NOMO-1 (cell line): ENCODE results near the gene CHIA.
"Not testable (repeated sequence)": the region's sequence is repeated elsewhere in the genome, so short reads cannot be mapped to it uniquely, and the experiment has no call there.

ENCODE experiments used
- DNase-seq, 2 experiments: peaks; one replicate each; lab custom pipeline; 2025; ENCODE audit not compliant: unreplicated experiment in 2 of 2; lab: John Stamatoyannopoulos, UW

CHIA gene

DNA sequence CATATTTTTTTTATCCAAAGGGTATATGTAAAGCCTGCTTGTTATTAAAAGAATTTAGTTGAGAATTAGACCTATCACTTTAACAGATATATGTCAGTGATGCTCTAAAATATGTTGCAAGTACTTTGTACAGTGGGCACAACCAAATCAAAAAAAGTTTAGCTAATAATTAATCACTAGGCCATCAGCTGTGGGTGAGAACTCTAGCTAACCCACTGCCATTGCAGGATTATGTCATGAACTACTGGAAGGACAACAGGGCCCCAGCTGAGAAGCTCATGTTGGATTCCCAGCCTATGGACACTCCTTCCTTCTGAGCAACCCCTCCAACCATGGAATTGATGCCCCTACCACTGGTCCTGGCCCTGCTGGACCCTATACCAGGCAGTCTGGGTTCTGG lies 6.8 kb upstream of the CHIA start:
- DNase-seq: no peak

DNA sequence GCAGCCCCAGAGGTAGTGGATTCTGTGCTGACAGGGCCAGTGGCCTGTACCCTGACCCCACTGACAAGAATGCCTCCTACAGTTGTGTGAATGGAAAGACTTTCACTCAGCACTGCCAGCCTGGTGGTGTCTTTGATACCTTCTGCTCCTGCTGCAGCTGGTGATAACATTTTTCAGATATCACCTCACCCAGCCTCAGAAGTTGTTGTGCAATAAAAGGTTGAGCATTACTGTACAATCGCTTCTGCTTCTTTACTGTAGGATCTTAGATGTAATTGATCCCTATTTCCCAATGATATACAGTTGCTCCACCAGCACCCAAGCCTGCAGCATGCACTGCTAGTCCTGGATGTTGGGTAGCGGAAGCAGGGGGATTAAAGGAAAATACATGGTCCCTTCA lies 4.8 kb upstream of the CHIA start:
- no peak for DNase-seq

DNA sequence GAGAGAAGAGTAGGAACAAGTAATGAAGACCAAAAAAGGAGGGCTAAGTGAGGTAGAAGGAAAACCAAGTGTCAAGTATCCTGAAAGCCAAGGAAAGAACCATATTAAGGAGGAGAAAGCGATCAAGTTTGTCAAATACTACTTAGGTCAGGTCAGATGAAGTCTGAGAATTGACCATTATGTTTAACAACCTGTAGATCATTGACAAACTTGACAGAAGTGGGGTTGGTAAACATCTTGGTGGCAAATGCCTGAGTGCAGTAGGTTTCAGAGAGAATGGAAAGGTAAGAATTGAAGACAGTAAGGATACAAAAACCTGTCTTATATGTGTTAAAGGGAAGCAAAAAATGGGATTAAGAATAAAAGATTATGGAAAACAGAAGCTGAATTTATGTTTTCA lies 3.7 kb upstream of the CHIA start:
- DNase-seq: no peak

DNA sequence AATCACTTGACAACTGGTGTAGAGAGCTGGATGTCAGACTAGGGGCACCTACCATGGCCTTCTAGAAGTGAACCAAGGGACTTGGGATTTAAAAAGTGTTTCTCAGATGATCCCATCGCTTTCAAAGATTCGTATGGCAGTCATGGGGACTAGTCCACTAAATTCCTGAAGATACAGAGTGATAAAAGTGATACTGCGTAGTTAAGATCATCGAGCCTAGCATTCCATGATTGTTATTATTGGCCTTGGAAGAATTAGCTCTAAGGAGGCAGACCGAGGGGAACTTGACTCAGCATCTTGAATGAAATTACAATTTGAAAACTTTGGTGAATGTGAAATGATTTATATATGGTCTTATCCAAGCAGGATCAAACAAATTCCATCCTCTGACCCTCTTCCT lies 1.3 kb upstream of the CHIA start:
- no peak for DNase-seq

DNA sequence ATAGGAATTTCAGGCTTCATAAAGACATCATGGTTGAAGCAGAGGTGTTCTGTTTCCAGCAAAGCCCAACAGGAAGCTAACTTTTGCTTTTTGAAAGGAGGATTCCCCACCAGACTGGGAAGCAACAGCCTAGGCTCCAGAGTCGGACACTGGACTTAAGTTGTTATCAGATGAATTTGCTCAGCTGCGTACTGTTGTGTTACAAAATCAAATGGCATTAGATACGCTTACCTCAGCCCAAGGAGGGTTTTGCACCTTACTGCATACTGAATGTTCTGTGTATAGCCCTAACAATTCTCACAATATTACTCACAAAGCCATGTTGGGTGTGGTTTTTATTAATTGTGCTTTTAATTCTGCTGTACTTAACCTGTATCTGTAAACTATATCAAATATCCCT lies 547 bp upstream of the CHIA start:
- no peak for DNase-seq

DNA sequence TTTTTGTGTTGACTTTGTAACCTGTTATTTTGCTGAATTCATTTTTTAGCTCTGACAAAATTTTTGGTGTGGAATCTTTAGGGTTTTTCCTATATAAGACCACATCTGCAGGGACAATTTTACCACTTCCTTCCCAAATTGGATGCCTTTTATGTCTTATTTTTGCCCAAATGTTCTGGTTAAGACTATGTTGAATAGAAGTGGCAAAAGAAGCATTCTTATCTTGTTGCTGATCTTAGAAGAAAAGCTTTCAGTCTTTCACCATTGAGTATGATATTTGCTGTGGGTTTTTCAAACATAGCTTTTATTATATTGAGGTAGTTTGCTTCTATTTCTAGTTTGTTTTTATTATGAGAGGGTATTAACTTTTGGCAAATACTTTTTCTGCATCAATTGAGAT lies 3.7 kb downstream of the CHIA start:
- DNase-seq: no peak

DNA sequence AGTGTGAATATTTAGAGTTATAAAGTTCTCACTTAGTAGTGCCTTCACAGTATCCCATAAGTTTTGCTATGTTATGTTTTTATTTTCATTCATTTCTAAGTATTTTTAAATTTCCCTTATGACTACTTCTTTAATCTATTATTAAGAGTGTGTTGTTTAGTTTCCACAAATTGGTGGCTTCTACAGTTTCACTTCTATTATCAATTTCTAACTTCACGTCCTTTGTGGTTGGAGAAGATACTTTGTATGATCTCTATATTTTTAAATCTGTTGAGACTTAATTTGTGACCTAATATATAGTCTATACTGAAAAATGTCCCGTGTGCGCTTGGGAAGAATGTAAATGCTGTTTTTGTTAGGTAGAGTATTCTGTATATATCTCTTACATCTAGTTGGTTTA lies 11.7 kb downstream of the CHIA start:
- no peak for DNase-seq

DNA sequence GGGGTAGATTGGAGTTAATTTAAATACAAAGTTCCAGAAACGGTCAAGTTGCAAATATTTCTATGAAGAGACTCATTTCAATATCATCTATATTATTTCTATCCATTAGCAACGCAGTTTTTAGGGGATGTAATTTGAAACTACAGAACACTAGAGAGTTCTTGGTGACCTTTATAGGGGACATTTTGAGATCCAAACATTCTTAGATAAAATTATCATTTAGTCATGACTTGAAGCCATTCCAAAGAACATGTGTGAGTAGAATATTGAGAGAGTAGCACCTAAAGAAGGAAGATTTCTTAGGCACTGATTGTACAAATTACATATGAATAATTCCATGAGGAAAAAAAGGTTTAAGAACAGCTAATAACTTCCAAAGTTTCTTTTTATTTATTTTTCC lies 19.0 kb downstream of the CHIA start:
- no peak for DNase-seq

DNA sequence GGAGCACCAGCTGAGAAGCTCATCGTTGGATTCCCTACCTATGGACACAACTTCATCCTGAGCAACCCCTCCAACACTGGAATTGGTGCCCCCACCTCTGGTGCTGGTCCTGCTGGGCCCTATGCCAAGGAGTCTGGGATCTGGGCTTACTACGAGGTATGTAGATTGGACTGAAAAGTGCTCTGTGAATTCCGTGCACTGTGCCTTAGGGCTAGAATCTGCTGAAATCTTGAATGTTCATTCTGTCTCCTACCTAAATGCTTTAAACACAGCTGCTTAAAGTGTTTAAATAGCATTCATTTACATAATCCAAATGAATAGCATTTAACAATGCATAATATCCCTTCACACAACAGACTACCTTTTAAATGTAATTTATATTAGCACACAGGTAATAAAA lies 27.9 kb downstream of the CHIA start:
- no peak for DNase-seq

DNA sequence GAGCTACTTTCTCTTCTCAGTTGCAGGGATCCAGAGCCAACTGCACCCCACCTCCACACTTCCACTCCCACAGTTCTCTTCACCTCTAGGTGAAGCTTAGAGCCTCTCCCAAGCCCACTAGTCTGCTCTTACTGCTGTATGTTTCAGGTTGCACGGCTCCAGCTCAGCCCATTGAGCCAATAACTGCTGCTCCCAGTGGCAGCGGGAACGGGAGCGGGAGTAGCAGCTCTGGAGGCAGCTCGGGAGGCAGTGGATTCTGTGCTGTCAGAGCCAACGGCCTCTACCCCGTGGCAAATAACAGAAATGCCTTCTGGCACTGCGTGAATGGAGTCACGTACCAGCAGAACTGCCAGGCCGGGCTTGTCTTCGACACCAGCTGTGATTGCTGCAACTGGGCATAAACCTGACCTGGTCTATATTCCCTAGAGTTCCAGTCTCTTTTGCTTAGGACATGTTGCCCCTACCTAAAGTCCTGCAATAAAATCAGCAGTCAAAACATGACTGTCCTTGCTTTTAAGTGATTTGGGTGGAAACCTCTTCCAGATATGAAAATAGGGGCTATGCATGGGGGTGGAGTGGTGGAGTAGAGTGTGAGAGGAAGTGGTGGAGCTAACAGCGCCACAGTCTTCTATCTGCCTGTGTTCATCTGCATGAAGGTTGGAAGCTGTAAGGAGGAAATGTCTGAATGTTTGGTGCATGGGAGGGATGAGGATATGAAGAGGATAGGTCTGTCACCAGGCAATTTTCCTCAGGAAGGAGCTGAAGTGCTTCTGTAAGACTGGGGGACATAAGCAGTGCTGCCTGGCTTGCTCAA lies 29.6 kb downstream of the CHIA start:
- DNase-seq: no peak

DNA sequence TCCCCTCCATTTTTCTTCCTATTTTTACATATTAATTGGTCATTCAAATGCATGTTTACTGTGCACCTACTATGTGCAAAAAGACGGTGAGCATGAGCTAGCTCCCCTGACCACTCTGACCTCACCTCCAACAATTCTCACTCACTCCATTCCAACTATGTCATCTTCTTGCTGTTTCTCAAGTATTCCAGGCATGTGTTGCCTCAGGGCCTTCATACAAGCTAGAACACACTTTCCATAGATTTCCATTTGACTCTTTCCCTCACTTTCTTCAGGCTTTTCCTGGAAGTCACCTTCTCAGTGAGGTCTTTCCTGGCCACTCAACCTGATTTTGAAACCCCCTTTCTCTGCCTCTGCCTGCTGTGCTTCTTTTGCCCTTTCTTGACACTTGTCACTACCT lies 32.6 kb downstream of the CHIA start:
- DNase-seq: no peak

DNA sequence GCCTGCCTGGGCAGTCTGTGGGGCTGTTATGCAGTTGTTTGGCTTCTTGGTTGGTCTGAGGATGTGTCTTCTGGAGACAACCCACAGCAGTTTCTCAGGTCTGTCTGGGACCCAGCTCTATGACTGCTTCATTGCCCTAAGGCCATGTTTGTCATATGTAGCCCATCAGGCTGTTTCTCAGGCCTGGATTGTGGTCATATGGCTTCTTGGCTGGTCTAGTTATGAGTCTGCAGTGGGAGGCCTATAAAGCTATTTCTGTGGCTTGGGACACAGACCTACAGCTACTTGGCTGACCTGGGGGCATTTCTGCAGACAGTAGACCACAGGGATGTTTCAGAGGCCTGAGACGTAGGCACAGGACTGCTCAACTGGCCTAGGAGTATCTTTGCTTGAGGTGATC lies 41.5 kb downstream of the CHIA start:
- no peak for DNase-seq

DNA sequence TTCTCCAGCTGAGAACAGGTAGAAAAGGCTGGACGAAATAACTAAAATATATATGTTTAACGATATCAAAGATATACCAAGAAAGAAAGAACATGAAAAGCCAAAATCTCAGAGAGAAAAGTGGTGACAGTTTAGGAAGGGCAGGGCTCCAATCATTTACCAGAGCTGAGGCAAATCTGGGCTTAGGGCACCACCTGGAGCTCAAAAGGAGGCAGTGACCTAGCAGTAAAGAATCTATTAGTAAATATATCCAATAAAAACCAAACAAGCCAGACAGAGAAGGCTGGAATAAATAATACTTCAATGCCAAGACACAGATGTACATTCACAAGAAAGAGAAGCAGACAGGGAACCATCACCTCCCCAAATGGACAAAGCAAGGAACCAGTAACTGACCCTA lies 43.5 kb downstream of the CHIA start:
- DNase-seq: peak; percentile 34 to 48

DNA sequence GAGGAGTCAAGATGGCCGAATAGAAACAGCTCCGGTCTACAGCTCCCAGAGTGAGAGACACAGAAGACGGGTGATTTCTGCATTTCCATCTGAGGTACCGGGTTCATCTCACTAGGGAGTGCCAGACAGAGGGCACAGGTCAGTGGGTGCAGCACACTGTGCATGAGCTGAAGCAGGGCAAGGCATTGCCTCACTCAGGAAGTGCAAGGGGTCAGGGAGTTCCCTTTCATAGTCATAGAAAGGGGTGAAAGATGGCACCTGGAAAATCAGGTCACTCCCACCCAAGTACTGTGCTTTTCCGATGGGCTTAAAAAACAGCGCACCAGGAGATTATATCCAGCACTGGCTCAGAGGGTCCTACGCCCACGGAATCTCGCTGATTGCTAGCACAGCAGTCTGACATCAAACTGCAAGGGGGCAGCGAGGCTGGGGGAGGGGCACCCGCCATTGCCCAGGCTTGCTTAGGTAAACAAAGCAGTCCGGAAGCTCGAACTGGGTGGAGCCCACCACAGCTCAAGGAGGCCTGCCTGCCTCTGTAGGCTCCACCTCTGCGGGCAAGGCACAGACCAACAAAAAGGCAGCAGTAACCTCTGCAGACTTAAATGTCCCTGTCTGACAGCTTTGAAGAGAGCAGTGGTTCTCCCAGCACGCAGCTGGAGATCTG lies 44.7 kb downstream of the CHIA start:
- not testable (repeated sequence) for DNase-seq

DNA sequence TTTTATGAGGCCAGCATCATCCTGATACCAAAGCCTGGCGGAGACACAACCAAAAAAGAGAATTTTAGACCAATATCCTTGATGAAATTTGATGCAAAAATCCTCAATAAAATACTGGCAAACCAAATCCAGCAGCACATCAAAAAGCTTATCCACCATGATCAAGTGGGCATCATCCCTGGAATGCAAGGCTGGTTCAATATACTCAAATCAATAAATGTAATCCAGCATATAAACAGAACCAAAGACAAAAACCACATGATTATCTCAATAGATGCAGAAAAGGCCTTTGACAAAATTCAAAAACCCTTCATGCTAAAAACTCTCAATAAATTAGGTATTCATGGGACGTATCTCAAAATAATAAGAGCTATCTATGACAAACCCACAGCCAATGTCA lies 48.2 kb downstream of the CHIA start:
- not testable (repeated sequence) for DNase-seq

DNA sequence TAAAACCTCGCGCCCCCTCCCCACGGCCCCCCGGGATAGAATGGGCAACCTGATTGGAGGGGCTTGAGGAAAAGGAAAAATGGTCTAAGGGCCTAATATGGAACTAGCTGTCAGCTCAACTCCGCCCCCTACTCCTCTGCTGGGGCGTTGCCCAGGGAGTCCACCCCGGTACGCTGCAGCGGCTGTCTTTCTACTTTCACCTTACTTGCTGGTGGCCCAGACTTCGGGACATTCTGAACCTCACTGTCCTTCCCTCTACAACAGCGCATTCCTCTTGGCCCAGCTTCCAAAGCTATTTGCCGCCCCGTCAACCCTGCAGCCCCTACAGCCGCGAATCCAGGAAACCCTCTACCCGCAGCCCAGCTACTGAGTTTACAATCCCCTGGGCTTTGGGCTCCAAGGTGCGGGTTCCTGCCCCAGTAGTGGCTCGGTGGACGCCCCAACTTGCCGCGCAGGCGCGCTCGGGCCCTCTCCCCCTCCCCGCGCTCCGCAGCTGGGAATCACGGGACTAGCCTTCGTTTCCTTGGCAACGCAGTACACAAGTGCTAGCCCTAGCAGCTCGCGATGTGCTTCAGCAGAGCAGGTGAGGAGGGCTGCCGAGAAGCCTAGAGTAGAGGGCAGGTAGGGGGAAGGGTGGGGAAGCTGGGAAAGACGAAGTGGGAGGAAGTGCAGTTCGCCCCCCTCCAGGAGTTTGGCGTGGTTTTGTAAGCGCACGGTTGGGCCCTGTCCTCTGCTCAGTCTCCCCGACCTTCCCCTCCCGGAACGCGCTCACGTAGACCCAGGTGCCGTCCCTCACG lies 55.6 kb downstream of the CHIA start:
- peak; percentile 63 to 71 for DNase-seq

DNA sequence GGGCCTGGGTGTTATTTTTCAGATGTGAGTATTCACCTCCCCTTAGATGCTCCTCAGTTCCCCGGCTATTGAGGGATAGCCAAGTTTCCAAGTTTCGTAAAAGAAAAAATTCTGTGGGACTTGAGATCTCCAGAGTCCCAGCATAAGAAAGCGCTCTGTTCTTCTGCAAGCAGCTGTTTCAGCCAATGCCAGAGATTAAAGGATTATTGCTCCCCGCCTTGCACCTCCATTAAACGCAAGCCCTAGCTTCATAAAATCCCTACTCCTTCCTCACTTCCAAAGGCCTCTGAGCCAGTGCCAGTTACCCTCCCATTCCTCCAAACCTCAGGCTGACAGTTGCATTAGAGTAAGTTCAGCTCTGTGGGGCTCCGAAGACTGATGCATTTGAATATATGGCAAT lies 56.4 kb downstream of the CHIA start:
- no peak for DNase-seq

DNA sequence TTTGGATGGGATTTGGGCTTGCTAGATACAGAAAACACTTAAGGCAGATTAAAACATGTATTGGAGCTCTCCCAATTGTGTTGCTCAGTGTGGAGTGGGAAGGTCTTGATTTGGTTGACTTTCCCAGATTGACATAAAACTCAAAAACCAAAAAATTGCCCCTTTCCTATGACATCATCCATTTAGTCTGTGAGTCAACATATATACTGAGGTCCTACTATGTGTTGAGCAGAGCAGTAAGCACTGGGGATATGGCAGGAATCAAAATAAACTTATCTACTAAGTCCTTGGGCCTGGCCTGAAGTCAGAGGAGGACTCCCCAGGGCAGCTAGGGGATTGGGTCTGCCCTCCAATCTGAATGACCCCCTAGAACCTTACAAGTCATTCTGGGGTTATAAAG lies 61.0 kb downstream of the CHIA start:
- DNase-seq: no peak

DNA sequence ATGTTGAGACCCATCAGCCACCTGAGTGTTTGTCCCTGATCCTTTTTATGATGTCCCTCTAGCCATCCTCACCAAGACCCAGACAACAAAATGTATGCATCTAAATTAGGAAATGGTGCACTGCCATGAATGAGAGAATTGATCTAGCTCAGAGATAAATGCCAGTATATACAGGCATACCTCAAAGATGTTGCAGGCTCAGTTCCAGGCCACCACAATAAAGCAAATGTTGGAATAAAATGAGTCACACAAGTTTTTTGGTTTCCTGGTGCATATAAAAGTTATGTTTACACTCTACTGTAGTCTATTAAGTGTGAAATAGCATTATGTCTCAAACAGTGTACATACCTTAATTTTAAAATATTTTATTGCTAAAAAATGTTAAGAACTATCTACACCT lies 63.9 kb downstream of the CHIA start:
- no peak for DNase-seq

DNA sequence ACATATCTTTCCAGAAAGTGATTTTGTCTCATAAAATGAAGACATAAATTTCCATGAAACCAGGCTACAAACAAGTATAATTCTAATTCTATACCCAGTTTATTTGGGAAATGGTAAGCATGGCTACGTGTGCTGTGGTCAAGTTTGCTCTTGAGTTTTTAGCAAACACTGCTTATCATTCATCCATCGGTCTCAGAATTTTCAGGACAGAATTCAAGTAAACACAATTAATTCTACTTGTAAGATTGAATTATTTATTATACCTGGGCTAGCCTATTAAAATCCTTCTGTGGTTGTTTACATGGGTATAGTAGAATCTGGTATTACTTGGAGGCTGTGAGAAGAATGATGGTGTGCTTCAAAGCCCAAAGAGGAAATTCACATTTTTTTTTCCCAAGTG lies 68.3 kb downstream of the CHIA start:
- no peak for DNase-seq

DNA sequence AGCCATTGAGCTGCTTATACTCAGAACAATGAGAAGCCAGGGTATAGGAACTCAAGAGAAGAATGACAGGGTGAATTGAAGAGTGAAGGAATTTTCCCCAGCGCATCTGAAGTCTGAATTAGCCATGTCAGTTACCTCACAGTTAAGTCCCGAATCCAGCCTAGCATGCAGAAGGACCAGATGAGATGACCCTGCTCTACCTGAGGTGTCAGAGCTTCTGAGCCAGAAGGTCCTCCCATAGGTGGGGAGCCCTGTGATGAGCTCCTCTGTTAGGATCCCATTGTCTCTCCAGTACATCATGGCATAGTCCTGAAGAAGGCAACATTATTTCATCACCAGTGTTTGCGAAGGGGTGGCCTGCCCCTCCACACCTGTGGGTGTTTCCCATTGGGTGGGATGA lies 68.7 kb downstream of the CHIA start:
- DNase-seq: no peak

DNA sequence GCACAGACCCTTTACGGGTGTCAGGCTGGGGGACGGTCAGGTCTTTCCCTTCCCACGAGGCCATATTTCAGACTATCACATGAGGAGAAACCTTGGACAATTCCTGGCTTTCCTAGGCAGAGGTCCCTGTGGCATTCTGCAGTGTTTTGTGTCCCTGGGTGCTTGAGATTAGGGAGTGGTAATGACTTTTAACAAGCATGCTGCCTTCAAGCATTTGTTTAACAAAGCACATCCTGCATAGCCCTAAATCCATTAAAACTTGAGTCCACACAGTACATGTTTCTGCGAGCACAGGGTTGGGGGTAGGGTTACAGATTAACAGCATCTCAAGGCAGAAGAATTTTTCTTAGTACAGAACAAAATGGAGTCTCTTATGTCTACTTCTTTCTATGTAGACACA lies 69.6 kb downstream of the CHIA start:
- DNase-seq: not testable (repeated sequence)
